ENCODE results near the gene CHCHD3. TPM values are rescaled to one million over a fixed set of nuclear protein-coding genes. Genes with fewer than 3 reads are reported as not detected.

Gene CHCHD3
- total and polyA plus RNA-seq, 9 of the 15 experiments (the other 6 are each of a cell fraction or from before 2014, with no cell fraction given), result 66.2 to 279 (median 204) TPM

DNA sequence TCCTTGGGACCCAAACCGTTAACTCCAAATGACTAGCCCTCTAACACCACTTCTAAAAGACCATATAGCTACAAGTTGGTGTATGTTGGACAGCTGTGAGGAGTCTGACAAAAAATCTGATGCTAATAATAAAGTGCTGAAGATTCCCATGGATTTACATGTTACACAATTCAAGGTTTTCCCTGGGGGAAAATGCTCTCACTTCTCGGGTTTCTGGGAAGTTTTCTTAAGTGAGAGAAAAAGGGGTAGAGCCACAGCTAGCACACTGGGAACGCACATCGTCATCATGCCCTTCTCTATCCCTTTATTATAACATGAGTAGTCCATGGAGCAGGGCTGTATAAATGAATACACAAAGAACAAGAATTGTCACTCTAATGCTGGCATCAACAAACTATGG lies 162.1 kb downstream of the CHCHD3 start:
- H3K79me2 ChIP-seq (ENCODE audit: control insufficient read depth, insufficient read depth, low read length), result peaks cover 4% of the 10 kb centered on the region; the same call in 2 of the 3 replicates
- H3K4me1 ChIP-seq (replicated peaks in 1 of 2; ENCODE audit: control insufficient read depth in 2 of 2, insufficient read depth in 2 of 2, low read length in 2 of 2), result no peaks in the 10 kb centered on the region
- FAIRE-seq (no peak), DNase-seq (ENCODE audit: extremely low read depth in 1 of 4, low spot score in 3 of 4) (no peak), ATAC-seq (no peak)
- BruUV-seq (replicated peaks), result no TSS peak
- H3K9me3 ChIP-seq (replicated peaks; ENCODE audit: control insufficient read depth, insufficient read depth, low read depth, low read length), result no peaks in the 10 kb centered on the region
- H3K4me3 ChIP-seq, result no peak overlapping the region
- no peaks in the 10 kb centered on the region for H3K9me1 ChIP-seq (ENCODE audit: control insufficient read depth, insufficient read depth, low read length)
- no peaks in the 10 kb centered on the region for H3K27me3 ChIP-seq (ENCODE audit: control insufficient read depth in 2 of 2, insufficient read depth in 2 of 2, low read length in 2 of 2)
- H3K27ac ChIP-seq (ENCODE audit: extremely low read depth, low read depth, low read length), result no peak overlapping the region
- 0 out of 3 replicates have a peak, but pooled peaks cover 5% of the 10 kb centered on the region for H3K36me3 ChIP-seq (ENCODE audit: control insufficient read depth, insufficient read depth, low read length)
- H3K4me2 ChIP-seq (ENCODE audit: insufficient read depth, low read length), result no peak overlapping the region
- no peak overlapping the region for H3K9ac ChIP-seq (ENCODE audit: insufficient read depth in 1 of 2, low read depth in 2 of 2, low read length in 2 of 2)
- POLR2A ChIA-PET, result no interaction called here
- CTCF ChIA-PET (ENCODE audit: low intra/inter-chr PET ratio), result no interaction called here
- H4K20me1 ChIP-seq (replicated peaks; ENCODE audit: control insufficient read depth, insufficient read depth, low read length), result no peaks in the 10 kb centered on the region
- WGBS (ENCODE audit: insufficient coverage, low coverage, missing lambda C conversion rate), result 95% methylated on average over 4 of the region's 4 CpGs
- H2AFZ ChIP-seq (ENCODE audit: low read depth, low read length), result no peak overlapping the region
- in situ Hi-C loops (cut with MboI) (no loop called here), intact Hi-C loops (cut with micrococcal nuclease) (no loop called here)
- TF ChIP-seq, protein P1, sequence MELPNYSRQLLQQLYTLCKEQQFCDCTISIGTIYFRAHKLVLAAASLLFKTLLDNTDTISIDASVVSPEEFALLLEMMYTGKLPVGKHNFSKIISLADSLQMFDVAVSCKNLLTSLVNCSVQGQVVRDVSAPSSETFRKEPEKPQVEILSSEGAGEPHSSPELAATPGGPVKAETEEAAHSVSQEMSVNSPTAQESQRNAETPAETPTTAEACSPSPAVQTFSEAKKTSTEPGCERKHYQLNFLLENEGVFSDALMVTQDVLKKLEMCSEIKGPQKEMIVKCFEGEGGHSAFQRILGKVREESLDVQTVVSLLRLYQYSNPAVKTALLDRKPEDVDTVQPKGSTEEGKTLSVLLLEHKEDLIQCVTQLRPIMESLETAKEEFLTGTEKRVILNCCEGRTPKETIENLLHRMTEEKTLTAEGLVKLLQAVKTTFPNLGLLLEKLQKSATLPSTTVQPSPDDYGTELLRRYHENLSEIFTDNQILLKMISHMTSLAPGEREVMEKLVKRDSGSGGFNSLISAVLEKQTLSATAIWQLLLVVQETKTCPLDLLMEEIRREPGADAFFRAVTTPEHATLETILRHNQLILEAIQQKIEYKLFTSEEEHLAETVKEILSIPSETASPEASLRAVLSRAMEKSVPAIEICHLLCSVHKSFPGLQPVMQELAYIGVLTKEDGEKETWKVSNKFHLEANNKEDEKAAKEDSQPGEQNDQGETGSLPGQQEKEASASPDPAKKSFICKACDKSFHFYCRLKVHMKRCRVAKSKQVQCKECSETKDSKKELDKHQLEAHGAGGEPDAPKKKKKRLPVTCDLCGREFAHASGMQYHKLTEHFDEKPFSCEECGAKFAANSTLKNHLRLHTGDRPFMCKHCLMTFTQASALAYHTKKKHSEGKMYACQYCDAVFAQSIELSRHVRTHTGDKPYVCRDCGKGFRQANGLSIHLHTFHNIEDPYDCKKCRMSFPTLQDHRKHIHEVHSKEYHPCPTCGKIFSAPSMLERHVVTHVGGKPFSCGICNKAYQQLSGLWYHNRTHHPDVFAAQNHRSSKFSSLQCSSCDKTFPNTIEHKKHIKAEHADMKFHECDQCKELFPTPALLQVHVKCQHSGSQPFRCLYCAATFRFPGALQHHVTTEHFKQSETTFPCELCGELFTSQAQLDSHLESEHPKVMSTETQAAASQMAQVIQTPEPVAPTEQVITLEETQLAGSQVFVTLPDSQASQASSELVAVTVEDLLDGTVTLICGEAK (IDR thresholded peaks at IDR 0.05), result no peak
- TF ChIP-seq, protein P1 (CRISPR knock-in tag; IDR thresholded peaks at IDR 0.05), result no peak
- TF ChIP-seq ZKSCAN3 (CRISPR knock-in tag; IDR thresholded peaks at IDR 0.05) (no peak), CBFB (CRISPR knock-in tag; IDR thresholded peaks at IDR 0.05) (no peak), MCM5 (IDR thresholded peaks at IDR 0.05; ENCODE audit: low read depth) (no peak), GATA2 (CRISPR knock-in tag; IDR thresholded peaks at IDR 0.05) (no peak), MAZ (CRISPR knock-in tag; conservative IDR thresholded peaks at IDR 0.05 in 1 of 2, IDR thresholded peaks at IDR 0.05 in 1 of 2) (no peak), CREBBP (IDR thresholded peaks at IDR 0.05; ENCODE audit: low read depth, low read length) (no peak)
- TF ChIP-seq, protein P2, sequence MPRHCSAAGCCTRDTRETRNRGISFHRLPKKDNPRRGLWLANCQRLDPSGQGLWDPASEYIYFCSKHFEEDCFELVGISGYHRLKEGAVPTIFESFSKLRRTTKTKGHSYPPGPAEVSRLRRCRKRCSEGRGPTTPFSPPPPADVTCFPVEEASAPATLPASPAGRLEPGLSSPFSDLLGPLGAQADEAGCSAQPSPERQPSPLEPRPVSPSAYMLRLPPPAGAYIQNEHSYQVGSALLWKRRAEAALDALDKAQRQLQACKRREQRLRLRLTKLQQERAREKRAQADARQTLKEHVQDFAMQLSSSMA (CRISPR knock-in tag; IDR thresholded peaks at IDR 0.05), result no peak
- TF ChIP-seq, protein P3, sequence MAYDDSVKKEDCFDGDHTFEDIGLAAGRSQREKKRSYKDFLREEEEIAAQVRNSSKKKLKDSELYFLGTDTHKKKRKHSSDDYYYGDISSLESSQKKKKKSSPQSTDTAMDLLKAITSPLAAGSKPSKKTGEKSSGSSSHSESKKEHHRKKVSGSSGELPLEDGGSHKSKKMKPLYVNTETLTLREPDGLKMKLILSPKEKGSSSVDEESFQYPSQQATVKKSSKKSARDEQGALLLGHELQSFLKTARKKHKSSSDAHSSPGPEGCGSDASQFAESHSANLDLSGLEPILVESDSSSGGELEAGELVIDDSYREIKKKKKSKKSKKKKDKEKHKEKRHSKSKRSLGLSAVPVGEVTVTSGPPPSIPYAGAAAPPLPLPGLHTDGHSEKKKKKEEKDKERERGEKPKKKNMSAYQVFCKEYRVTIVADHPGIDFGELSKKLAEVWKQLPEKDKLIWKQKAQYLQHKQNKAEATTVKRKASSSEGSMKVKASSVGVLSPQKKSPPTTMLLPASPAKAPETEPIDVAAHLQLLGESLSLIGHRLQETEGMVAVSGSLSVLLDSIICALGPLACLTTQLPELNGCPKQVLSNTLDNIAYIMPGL (CRISPR knock-in tag; IDR thresholded peaks at IDR 0.05), result no peak

Measured in K562 (cell line).